Measurements from ENCODE around the gene NEDD8. TPM values are rescaled to one million over a fixed set of nuclear protein-coding genes. Genes with fewer than 3 reads are reported as not detected.
"Not testable (repeated sequence)": the region's sequence is repeated elsewhere in the genome, so short reads cannot be mapped to it uniquely, and the experiment has no call there.

The NEDD8 gene
- total RNA-seq, 3 donors from 2014 or later (not counting 1 experiment from before 2014, with no cell fraction given) = 93.6 to 109 (median 95.9) TPM

DNA sequence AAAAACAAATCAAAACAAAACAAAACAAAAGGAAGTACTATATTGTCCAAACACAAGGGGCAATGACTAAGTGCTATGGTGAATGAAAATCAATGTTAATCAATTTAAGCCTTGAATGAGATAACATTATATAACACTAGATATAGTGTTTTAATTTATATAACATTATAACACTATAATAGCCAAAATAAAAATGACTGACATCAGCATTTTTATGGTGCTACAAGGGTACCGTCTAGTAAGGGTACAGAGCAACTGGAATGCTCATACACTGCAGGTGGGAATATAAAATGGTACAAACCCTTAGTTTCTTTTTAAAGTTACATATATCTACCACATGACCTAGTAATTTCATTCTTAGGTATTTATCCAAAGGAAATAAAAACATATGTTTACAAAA, 5.7 kb downstream of the NEDD8 start:
- no peak overlapping the region for H3K4me3 ChIP-seq (ENCODE audit: low read length)
- Mint-ChIP-seq H3K4me1 (peaks cover 10 to 15% of the 10 kb centered on the region in 2 donors), H3K4me3 (no peak overlapping the region), H3K27me3 (ENCODE audit: low read depth in 2 of 2) (no peaks in the 10 kb centered on the region), H3K27ac (peak overlapping the region in 1 of 2 donors; percentile 32), H3K36me3 (no peaks in the 10 kb centered on the region), H3K9me3 (no peaks in the 10 kb centered on the region)
- no peak for DNase-seq
- H3K27ac ChIP-seq (ENCODE audit: low read length) = no peak overlapping the region
- H3K9me3 ChIP-seq (ENCODE audit: control insufficient read depth, insufficient read depth, low read length) = no peaks in the 10 kb centered on the region
- H3K4me1 ChIP-seq (ENCODE audit: control insufficient read depth, insufficient read depth, low read length) = peaks cover 8% of the 10 kb centered on the region
- WGBS (ENCODE audit: insufficient coverage) = 83% methylated on average over 1 of the region's 1 CpG
- TF ChIP-seq, protein P1, sequence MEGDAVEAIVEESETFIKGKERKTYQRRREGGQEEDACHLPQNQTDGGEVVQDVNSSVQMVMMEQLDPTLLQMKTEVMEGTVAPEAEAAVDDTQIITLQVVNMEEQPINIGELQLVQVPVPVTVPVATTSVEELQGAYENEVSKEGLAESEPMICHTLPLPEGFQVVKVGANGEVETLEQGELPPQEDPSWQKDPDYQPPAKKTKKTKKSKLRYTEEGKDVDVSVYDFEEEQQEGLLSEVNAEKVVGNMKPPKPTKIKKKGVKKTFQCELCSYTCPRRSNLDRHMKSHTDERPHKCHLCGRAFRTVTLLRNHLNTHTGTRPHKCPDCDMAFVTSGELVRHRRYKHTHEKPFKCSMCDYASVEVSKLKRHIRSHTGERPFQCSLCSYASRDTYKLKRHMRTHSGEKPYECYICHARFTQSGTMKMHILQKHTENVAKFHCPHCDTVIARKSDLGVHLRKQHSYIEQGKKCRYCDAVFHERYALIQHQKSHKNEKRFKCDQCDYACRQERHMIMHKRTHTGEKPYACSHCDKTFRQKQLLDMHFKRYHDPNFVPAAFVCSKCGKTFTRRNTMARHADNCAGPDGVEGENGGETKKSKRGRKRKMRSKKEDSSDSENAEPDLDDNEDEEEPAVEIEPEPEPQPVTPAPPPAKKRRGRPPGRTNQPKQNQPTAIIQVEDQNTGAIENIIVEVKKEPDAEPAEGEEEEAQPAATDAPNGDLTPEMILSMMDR (IDR thresholded peaks at IDR 0.05) = no peak
- no peaks in the 10 kb centered on the region for H3K27me3 ChIP-seq (ENCODE audit: control insufficient read depth, insufficient read depth, low read length)
- no peak for ATAC-seq
- peaks cover 7% of the 10 kb centered on the region for H3K36me3 ChIP-seq (ENCODE audit: control insufficient read depth, insufficient read depth, low read length)
- intact Hi-C loops (cut with micrococcal nuclease) = no loop called here

GRCh38 chr14:24224618-24225071, 7.5 kb downstream of the NEDD8 start:
- H3K4me1 ChIP-seq (ENCODE audit: control insufficient read depth, insufficient read depth, low read length) = no peaks in the 10 kb centered on the region
- H3K9me3 ChIP-seq (ENCODE audit: control insufficient read depth, insufficient read depth, low read length) = no peaks in the 10 kb centered on the region
- no peaks in the 10 kb centered on the region for H3K9me3 Mint-ChIP-seq
- H3K27ac Mint-ChIP-seq = peak overlapping the region; percentile 48 to 50
- TF ChIP-seq, protein P1 (IDR thresholded peaks at IDR 0.05) = no peak
- H3K36me3 ChIP-seq (ENCODE audit: control insufficient read depth, insufficient read depth, low read length) = peaks cover 7% of the 10 kb centered on the region
- H3K4me3 ChIP-seq (ENCODE audit: low read length) = no peak overlapping the region
- ATAC-seq (no peak), DNase-seq (no peak)
- intact Hi-C loops (cut with micrococcal nuclease) = no loop called here
- no peaks in the 10 kb centered on the region for H3K27me3 Mint-ChIP-seq (ENCODE audit: low read depth in 2 of 2)
- 96% methylated on average over 7 of the region's 7 CpGs for WGBS (ENCODE audit: insufficient coverage)
- H3K4me3 Mint-ChIP-seq = no peak overlapping the region
- H3K27ac ChIP-seq (ENCODE audit: low read length) = no peak overlapping the region
- no peaks in the 10 kb centered on the region for H3K36me3 Mint-ChIP-seq
- H3K4me1 Mint-ChIP-seq = peaks cover 9 to 10% of the 10 kb centered on the region in 2 donors
- no peaks in the 10 kb centered on the region for H3K27me3 ChIP-seq (ENCODE audit: control insufficient read depth, insufficient read depth, low read length)

DNA sequence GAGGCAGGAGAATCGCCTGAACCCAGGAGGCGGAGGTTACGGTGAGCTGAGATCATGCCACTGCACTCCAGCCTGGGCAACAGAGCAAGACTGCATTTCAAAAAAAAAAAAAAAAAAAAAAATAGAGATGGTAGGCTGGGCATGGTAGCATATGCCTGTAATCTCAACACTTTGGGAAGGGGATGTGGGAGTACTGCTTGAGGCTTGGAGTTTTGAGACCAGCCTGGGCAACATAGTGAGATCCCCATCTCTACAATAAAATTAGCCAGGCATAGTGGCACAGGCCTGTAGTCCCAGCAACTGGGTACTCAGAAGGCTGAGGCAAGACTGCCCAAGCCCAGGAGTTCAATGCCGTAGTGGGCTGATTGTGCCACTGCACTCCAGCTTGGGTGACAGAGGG, 9.2 kb downstream of the NEDD8 start:
- H3K36me3 Mint-ChIP-seq; ATAC-seq; H3K27me3 ChIP-seq (ENCODE audit: control insufficient read depth, insufficient read depth, low read length); H3K4me1 ChIP-seq (ENCODE audit: control insufficient read depth, insufficient read depth, low read length); intact Hi-C loops (cut with micrococcal nuclease); H3K9me3 Mint-ChIP-seq; H3K27ac Mint-ChIP-seq; H3K27me3 Mint-ChIP-seq (ENCODE audit: low read depth in 2 of 2); H3K36me3 ChIP-seq (ENCODE audit: control insufficient read depth, insufficient read depth, low read length); H3K9me3 ChIP-seq (ENCODE audit: control insufficient read depth, insufficient read depth, low read length); DNase-seq; H3K4me1 Mint-ChIP-seq; H3K4me3 Mint-ChIP-seq; H3K4me3 ChIP-seq (ENCODE audit: low read length); H3K27ac ChIP-seq (ENCODE audit: low read length): not testable (repeated sequence)
- WGBS (ENCODE audit: insufficient coverage) = 98% methylated on average over 4 of the region's 4 CpGs

DNA sequence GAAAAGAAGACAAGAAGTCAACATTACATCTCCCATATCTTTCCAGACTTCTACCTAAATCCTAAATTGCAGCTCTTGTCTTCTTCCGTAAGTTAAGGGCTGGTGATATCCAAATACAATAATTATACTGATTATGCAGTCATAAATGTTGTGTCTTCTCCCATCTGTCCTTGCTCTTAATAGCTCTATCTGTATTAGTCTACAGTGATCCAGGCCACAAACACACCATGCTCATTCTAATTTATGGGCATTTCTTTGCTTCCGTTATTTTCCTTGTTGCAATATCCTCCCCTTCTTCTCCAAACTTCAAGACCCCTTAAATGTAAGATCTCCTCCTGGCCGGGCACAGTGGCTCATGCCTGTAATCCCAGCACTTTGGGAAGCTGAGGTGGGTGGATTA, 12.6 kb downstream of the NEDD8 start:
- Mint-ChIP-seq H3K4me1 (peaks cover 19 to 21% of the 10 kb centered on the region in 2 donors), H3K9me3 (no peaks in the 10 kb centered on the region), H3K27ac (no peak overlapping the region), H3K4me3 (no peak overlapping the region), H3K27me3 (ENCODE audit: low read depth in 2 of 2) (no peaks in the 10 kb centered on the region), H3K36me3 (no peaks in the 10 kb centered on the region)
- Histone ChIP-seq H3K4me1 (ENCODE audit: control insufficient read depth, insufficient read depth, low read length) (peaks cover 16% of the 10 kb centered on the region), H3K9me3 (ENCODE audit: control insufficient read depth, insufficient read depth, low read length) (no peaks in the 10 kb centered on the region), H3K27me3 (ENCODE audit: control insufficient read depth, insufficient read depth, low read length) (no peaks in the 10 kb centered on the region), H3K4me3 (ENCODE audit: low read length) (no peak overlapping the region), H3K27ac (ENCODE audit: low read length) (no peak overlapping the region), H3K36me3 (ENCODE audit: control insufficient read depth, insufficient read depth, low read length) (peaks cover 4% of the 10 kb centered on the region)
- DNase-seq (no peak), ATAC-seq (no peak)
- TF ChIP-seq, protein P1 (IDR thresholded peaks at IDR 0.05) = no peak
- intact Hi-C loops (cut with micrococcal nuclease) = loop anchor here (5.0 kb wide), 1 partner anchor 93 kb away; the partner anchor contains the start of genes LTB4R and LTB4R2
- whole genome bisulfite sequencing (ENCODE audit: insufficient coverage) = 100% methylated on average over 1 of the region's 3 CpGs
